Spinal cord (tissue), 10 donors: ENCODE results near the gene KEL. TPM values are rescaled to one million over a fixed set of nuclear protein-coding genes. Genes with fewer than 3 reads are reported as not detected.

Experiments used
- DNase-seq, 6 donors: peaks; one replicate each; pipeline versions ENCODE4 v3.0.0 to v3.0.0-alpha.2; 2013 to 2015; ENCODE audit warnings: low spot score in 6 of 6, low read depth in 4 of 6
- H3K27ac ChIP-seq: one replicate; pipeline ENCODE4 v1.5.1; 2013; ENCODE audit warnings: low read depth, low read length, control low read depth
- H3K27me3 ChIP-seq: one replicate; pipeline ENCODE4 v1.6.1; 2013; ENCODE audit warnings: low read length; ENCODE audit not compliant: control insufficient read depth, insufficient read depth
- H3K36me3 ChIP-seq: one replicate; pipeline ENCODE4 v1.6.1; 2013; ENCODE audit warnings: low read length; ENCODE audit not compliant: control insufficient read depth, insufficient read depth
- H3K4me1 ChIP-seq: one replicate; pipeline ENCODE4 v1.6.1; 2013; ENCODE audit warnings: low read length; ENCODE audit not compliant: control insufficient read depth, insufficient read depth
- H3K4me3 ChIP-seq: one replicate; pipeline ENCODE4 v1.5.1; 2013; ENCODE audit warnings: low read depth, low read length, control low read depth
- H3K9me3 ChIP-seq: one replicate; pipeline ENCODE4 v1.6.1; 2013; ENCODE audit warnings: low read length; ENCODE audit not compliant: control insufficient read depth, insufficient read depth
- WGBS: methylation state at CpG from one replicate; pipeline ENCODE4 v1.1.5; 2013; ENCODE audit warnings: missing lambda C conversion rate; ENCODE audit not compliant: insufficient coverage; 5-methylcytosine and 5-hydroxymethylcytosine counted together
- polyA plus RNA-seq, 2 donors: library from polyadenylated mRNA; unstranded; fragments of 120-200 nt; gene quantifications; one replicate each; pipeline ENCODE4 v1.2.1, GENCODE V29; 2013; ENCODE audit not compliant: insufficient read length in 2 of 2
- total RNA-seq, 2 donors: library from RNA; depleted of rRNA in 1 of 2; stranded (reverse); fragments of 120-200 nt in 1 of 2; fragments of >200 nt in 1 of 2; gene quantifications; one replicate each; pipeline versions ENCODE4 v1.2.3 to v1.2.4, GENCODE V29; 2013 to 2014
- donor health status: healthy.

KEL gene
- total and polyA plus RNA-seq, 4 donors: 0.60 to 3.4 (median 1.3) TPM

GRCh38 chr7:142945001-142945400 is 17.2 kb downstream of the KEL start:
- Histone ChIP-seq H3K27me3 (no peaks in the 10 kb centered on the region), H3K9me3 (no peaks in the 10 kb centered on the region), H3K27ac (no peak overlapping the region), H3K4me1 (no peaks in the 10 kb centered on the region), H3K36me3 (no peaks in the 10 kb centered on the region), H3K4me3 (no peak overlapping the region)
- WGBS: 74% methylated on average over 2 of the region's 3 CpGs
- no peak for DNase-seq

- no peak overlapping the region for H3K27ac ChIP-seq
- WGBS: 88% methylated on average over 4 of the region's 7 CpGs
- no peak overlapping the region for H3K4me3 ChIP-seq
- H3K36me3 ChIP-seq: no peaks in the 10 kb centered on the region
- H3K9me3 ChIP-seq: no peaks in the 10 kb centered on the region
- no peaks in the 10 kb centered on the region for H3K27me3 ChIP-seq
- no peaks in the 10 kb centered on the region for H3K4me1 ChIP-seq
- no peak for DNase-seq
Observed at GRCh38 chr7:142943706-142944268, 18.4 kb downstream of the KEL start.

DNA sequence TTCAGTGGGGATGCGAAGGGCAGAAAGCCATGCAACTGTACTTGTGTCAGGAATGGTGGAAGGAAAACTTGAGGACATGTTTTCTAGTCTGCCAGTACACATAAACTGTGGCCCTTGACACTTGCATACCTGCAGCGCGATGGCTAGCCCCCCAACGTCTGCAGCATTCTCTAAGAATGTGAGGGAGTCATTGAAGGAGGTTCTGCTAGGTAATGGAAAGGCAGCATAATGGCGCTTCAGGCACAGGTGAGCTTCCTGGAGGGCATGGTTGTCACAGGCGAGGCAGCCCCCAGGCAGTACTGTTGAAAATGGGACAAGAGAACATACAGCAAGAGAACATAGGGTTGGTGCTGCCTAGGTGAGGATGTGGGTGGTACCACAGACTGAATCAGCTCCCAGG is 19.4 kb downstream of the KEL start:
- Histone ChIP-seq H3K4me1 (no peaks in the 10 kb centered on the region), H3K9me3 (no peaks in the 10 kb centered on the region), H3K4me3 (no peak overlapping the region), H3K27ac (no peak overlapping the region), H3K36me3 (no peaks in the 10 kb centered on the region), H3K27me3 (no peaks in the 10 kb centered on the region)
- 98% methylated on average over 6 of the region's 6 CpGs for WGBS
- DNase-seq: no peak

- WGBS: 98% methylated on average over 7 of the region's 7 CpGs
- Histone ChIP-seq H3K9me3 (no peaks in the 10 kb centered on the region), H3K4me3 (no peak overlapping the region), H3K27ac (no peak overlapping the region), H3K36me3 (no peaks in the 10 kb centered on the region), H3K27me3 (no peaks in the 10 kb centered on the region), H3K4me1 (no peaks in the 10 kb centered on the region)
- no peak for DNase-seq
Observed at GRCh38 chr7:142941541-142941940, 20.6 kb downstream of the KEL start.

- WGBS: 79% methylated on average over 10 of the region's 10 CpGs
- Histone ChIP-seq H3K36me3 (no peaks in the 10 kb centered on the region), H3K4me3 (no peak overlapping the region), H3K27ac (no peak overlapping the region), H3K9me3 (no peaks in the 10 kb centered on the region), H3K27me3 (no peaks in the 10 kb centered on the region), H3K4me1 (no peaks in the 10 kb centered on the region)
- DNase-seq: no peak
Observed at GRCh38 chr7:142940966-142941535, 21.1 kb downstream of the KEL start.

GRCh38 chr7:142939226-142939910 is 22.8 kb downstream of the KEL start, which contains the start of gene LLCFC1:
TSS of gene LLCFC1 (plus strand) at chr7:142939484. CDS start at chr7:142939622, 138 bp downstream.
- no peak within 1 kb of the TSS for H3K27ac ChIP-seq
- H3K27me3 ChIP-seq: no peaks in the 10 kb centered on the region
- 61% methylated on average over 10 of the region's 10 CpGs for WGBS
- no peak for DNase-seq
- H3K9me3 ChIP-seq: no peaks in the 10 kb centered on the region
- H3K4me1 ChIP-seq: no peaks in the 10 kb centered on the region
- H3K36me3 ChIP-seq: no peaks in the 10 kb centered on the region
- H3K4me3 ChIP-seq: no peak within 1 kb of the TSS

GRCh38 chr7:142938611-142939010 is 23.6 kb downstream of the KEL start:
- no peak for DNase-seq
- WGBS: 93% methylated on average over 4 of the region's 4 CpGs
- H3K27ac ChIP-seq: no peak overlapping the region
- H3K27me3 ChIP-seq: no peaks in the 10 kb centered on the region
- H3K9me3 ChIP-seq: no peaks in the 10 kb centered on the region
- no peaks in the 10 kb centered on the region for H3K4me1 ChIP-seq
- no peak overlapping the region for H3K4me3 ChIP-seq
- H3K36me3 ChIP-seq: no peaks in the 10 kb centered on the region

- Histone ChIP-seq H3K9me3 (no peaks in the 10 kb centered on the region), H3K36me3 (no peaks in the 10 kb centered on the region), H3K27me3 (no peaks in the 10 kb centered on the region), H3K4me1 (no peaks in the 10 kb centered on the region), H3K4me3 (no peak overlapping the region), H3K27ac (no peak overlapping the region)
- 90% methylated on average over 8 of the region's 12 CpGs for WGBS
- DNase-seq: no peak
Observed at GRCh38 chr7:142935941-142936565, 26.1 kb downstream of the KEL start.

DNA sequence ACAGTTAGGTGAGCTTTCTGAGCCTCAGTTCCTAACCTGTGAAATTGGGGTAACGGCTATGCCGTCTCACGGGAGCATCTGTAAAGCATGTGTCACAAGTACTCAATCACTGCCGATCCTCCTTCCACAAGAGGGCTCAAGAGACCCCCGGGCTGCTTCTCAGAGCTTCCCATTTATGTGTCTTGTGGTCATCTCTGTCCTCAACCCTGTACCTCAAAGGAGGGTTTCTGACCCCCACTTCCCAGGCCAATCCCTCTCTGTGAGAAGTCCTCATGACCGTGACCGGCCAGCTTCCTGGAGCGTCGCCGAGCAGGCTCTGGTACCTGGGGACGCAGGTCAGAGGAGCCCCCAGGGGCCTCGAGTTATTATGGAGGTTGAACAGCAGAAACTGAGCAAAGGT is 28.1 kb downstream of the KEL start:
- Histone ChIP-seq H3K4me3 (no peak overlapping the region), H3K27me3 (no peaks in the 10 kb centered on the region), H3K27ac (no peak overlapping the region), H3K9me3 (no peaks in the 10 kb centered on the region), H3K4me1 (no peaks in the 10 kb centered on the region), H3K36me3 (no peaks in the 10 kb centered on the region)
- no peak for DNase-seq
- WGBS: 78% methylated on average over 12 of the region's 12 CpGs
